Mesendoderm (in vitro differentiated cells): ENCODE results near the gene USP13.

ENCODE experiments used
- DNase-seq: peaks from one replicate; pipeline ENCODE4 v3.0.0; 2013
- H2AK5ac ChIP-seq: 2 replicates; pipeline ENCODE4 v1.6.1; 2013; ENCODE audit warnings: low read length, inconsistent platforms
- H2BK120ac ChIP-seq: 2 replicates; pipeline ENCODE4 v1.6.1; 2013; ENCODE audit warnings: low read depth, mild to moderate bottlenecking, low read length, moderate library complexity, mixed read lengths
- H2BK15ac ChIP-seq: replicated peaks from 2 replicates; pipeline ENCODE4 v1.6.1; 2013; ENCODE audit warnings: low read depth, mild to moderate bottlenecking, moderate library complexity
- H2BK5ac ChIP-seq: 2 replicates; pipeline ENCODE4 v1.6.1; 2013; ENCODE audit warnings: low read length, inconsistent platforms
- H3K18ac ChIP-seq: 2 replicates; pipeline ENCODE4 v1.6.1; 2013; ENCODE audit warnings: mild to moderate bottlenecking, low read length, mixed read lengths
- H3K23ac ChIP-seq: one replicate; pipeline ENCODE4 v1.6.1; 2013; ENCODE audit warnings: low read length
- H3K27ac ChIP-seq: 2 replicates; pipeline ENCODE4 v1.5.1; 2013; ENCODE audit warnings: low read depth, mild to moderate bottlenecking, inconsistent platforms, low read length, moderate library complexity
- H3K27me3 ChIP-seq: 2 replicates; pipeline ENCODE4 v1.6.1; 2013; ENCODE audit warnings: low read length, control low read depth, mild to moderate bottlenecking, inconsistent platforms; ENCODE audit not compliant: insufficient read depth, poor library complexity
- H3K36me3 ChIP-seq: 2 replicates; pipeline ENCODE4 v1.6.1; 2013; ENCODE audit warnings: low read length, inconsistent platforms; ENCODE audit not compliant: control insufficient read depth, insufficient read depth
- H3K4ac ChIP-seq: one replicate; pipeline ENCODE4 v1.6.1; 2013; ENCODE audit warnings: low read depth, mild to moderate bottlenecking, low read length, moderate library complexity
- H3K4me1 ChIP-seq: 2 replicates; pipeline ENCODE4 v1.6.1; 2013; ENCODE audit warnings: low read depth, low read length, inconsistent platforms; ENCODE audit not compliant: control insufficient read depth
- H3K4me2 ChIP-seq: 2 replicates; pipeline ENCODE4 v1.6.1; 2013; ENCODE audit warnings: low read length
- H3K4me3 ChIP-seq: 2 replicates; pipeline ENCODE4 v1.5.1; 2013; ENCODE audit warnings: mild to moderate bottlenecking, low read length
- H3K56ac ChIP-seq: one replicate; pipeline ENCODE4 v1.6.1; 2013; ENCODE audit warnings: low read length
- H3K79me1 ChIP-seq: 2 replicates; pipeline ENCODE4 v1.6.1; 2013; ENCODE audit warnings: low read length, inconsistent platforms
- H3K79me2 ChIP-seq: 2 replicates; pipeline ENCODE4 v1.6.1; 2013; ENCODE audit warnings: mild to moderate bottlenecking, low read length; ENCODE audit not compliant: control insufficient read depth, insufficient read depth
- H3K9ac ChIP-seq: 2 replicates; pipeline ENCODE4 v1.6.1; 2013; ENCODE audit warnings: low read length, inconsistent platforms
- H4K5ac ChIP-seq: one replicate; pipeline ENCODE4 v1.6.1; 2013; ENCODE audit warnings: low read length
- H4K8ac ChIP-seq: one replicate; pipeline ENCODE4 v1.6.1; 2013; ENCODE audit warnings: low read depth, mild to moderate bottlenecking, control low read depth, low read length, moderate library complexity
- WGBS: extraction: QIAGEN DNeasy Blood & Tissue Kit; methylation state at CpG from one replicate; pipeline ENCODE4 v1.1.7; 2013; ENCODE audit warnings: low lambda C conversion rate, missing lambda C conversion rate; ENCODE audit not compliant: insufficient coverage; ENCODE audit errors: extremely low coverage; 5-methylcytosine and 5-hydroxymethylcytosine counted together

USP13 gene

GRCh38 chr3:179809639-179810038, 156.8 kb downstream of the USP13 start:
- no peak overlapping the region for H3K56ac ChIP-seq
- H4K5ac ChIP-seq = no peak overlapping the region
- H3K27ac ChIP-seq = no peak overlapping the region
- no peak overlapping the region for H2BK15ac ChIP-seq
- H3K4me3 ChIP-seq = no peak overlapping the region
- no peak overlapping the region for H3K4ac ChIP-seq
- no peaks in the 10 kb centered on the region for H3K27me3 ChIP-seq
- no peak overlapping the region for H3K4me2 ChIP-seq
- H3K79me1 ChIP-seq = no peaks in the 10 kb centered on the region
- H3K79me2 ChIP-seq = no peaks in the 10 kb centered on the region
- H3K36me3 ChIP-seq = no peaks in the 10 kb centered on the region
- H2BK120ac ChIP-seq = no peak overlapping the region
- H3K23ac ChIP-seq = no peak overlapping the region
- no peak overlapping the region for H4K8ac ChIP-seq
- no peak overlapping the region for H2AK5ac ChIP-seq
- H3K4me1 ChIP-seq = no peaks in the 10 kb centered on the region
- no peak overlapping the region for H3K18ac ChIP-seq
- no peak overlapping the region for H2BK5ac ChIP-seq
- no peak for DNase-seq
- H3K9ac ChIP-seq = no peak overlapping the region

DNA sequence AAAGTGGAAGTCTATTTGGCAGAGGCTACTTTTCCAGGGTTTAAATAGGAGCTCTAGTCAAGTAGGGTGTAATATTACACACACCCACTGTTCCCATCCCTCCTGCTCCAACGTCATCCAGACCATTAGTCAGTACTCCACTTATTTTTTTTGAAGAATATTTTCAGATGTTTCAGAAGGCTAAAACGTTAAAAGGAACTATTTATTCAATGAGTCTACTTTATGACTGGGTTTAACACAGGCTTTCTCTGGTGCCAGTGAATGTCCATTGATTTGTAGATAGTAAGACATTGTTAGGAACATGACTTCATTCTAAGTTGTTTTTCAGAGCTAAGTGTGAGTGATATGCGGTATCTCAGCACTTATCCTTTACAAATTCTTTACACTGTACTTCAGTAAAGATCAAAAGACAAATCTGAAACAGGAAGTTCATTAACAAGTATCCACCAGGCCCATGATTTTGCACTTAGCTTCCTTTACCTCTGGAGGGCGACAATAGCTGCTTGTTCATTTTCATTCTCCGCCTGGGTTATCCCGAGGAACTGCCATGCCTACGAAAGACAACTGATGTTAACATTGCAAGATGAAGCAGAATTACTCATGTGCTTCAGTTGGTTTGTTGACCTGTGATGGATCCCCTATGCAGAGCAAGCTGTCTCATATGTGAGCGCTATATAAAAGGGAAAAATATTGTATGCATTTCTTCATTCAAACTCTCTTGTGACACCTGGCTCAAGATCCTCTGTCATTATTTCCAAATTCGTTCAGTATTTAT, 158.7 kb downstream of the USP13 start:
- WGBS = no CpG with 5 or more reads among the region's 9 CpGs
- Histone ChIP-seq H2BK15ac (no peak overlapping the region), H4K5ac (no peak overlapping the region), H3K4ac (no peak overlapping the region), H3K36me3 (no peaks in the 10 kb centered on the region), H2BK5ac (no peak overlapping the region), H3K27me3 (no peaks in the 10 kb centered on the region), H3K79me2 (no peaks in the 10 kb centered on the region), H3K4me1 (no peaks in the 10 kb centered on the region), H3K79me1 (no peaks in the 10 kb centered on the region), H2AK5ac (no peak overlapping the region), H3K9ac (no peak overlapping the region), H3K18ac (no peak overlapping the region), H3K4me2 (no peak overlapping the region), H4K8ac (no peak overlapping the region), H2BK120ac (no peak overlapping the region), H3K4me3 (no peak overlapping the region), H3K23ac (no peak overlapping the region), H3K56ac (no peak overlapping the region), H3K27ac (no peak overlapping the region)
- DNase-seq = peak; percentile 80

- H2BK15ac ChIP-seq = no peak overlapping the region
- no peak overlapping the region for H4K8ac ChIP-seq
- H2BK120ac ChIP-seq = no peak overlapping the region
- no peak overlapping the region for H3K56ac ChIP-seq
- no peaks in the 10 kb centered on the region for H3K79me2 ChIP-seq
- no peak for DNase-seq
- no peak overlapping the region for H3K23ac ChIP-seq
- no peaks in the 10 kb centered on the region for H3K4me1 ChIP-seq
- no peak overlapping the region for H3K4me2 ChIP-seq
- no peak overlapping the region for H2BK5ac ChIP-seq
- H3K27ac ChIP-seq = no peak overlapping the region
- H3K4ac ChIP-seq = no peak overlapping the region
- WGBS = no CpG with 5 or more reads among the region's 3 CpGs
- no peaks in the 10 kb centered on the region for H3K27me3 ChIP-seq
- no peak overlapping the region for H3K9ac ChIP-seq
- H3K18ac ChIP-seq = no peak overlapping the region
- no peak overlapping the region for H4K5ac ChIP-seq
- H3K79me1 ChIP-seq = no peaks in the 10 kb centered on the region
- no peaks in the 10 kb centered on the region for H3K36me3 ChIP-seq
- H2AK5ac ChIP-seq = no peak overlapping the region
- H3K4me3 ChIP-seq = no peak overlapping the region
Measured at GRCh38 chr3:179812096-179812382, 159.2 kb downstream of the USP13 start.

GRCh38 chr3:179819379-179819778, 166.5 kb downstream of the USP13 start:
- Histone ChIP-seq H4K5ac (no peak overlapping the region), H3K4me1 (no peaks in the 10 kb centered on the region), H3K79me1 (no peaks in the 10 kb centered on the region), H3K36me3 (no peaks in the 10 kb centered on the region), H2AK5ac (no peak overlapping the region), H3K4me2 (no peak overlapping the region), H2BK120ac (no peak overlapping the region), H4K8ac (no peak overlapping the region), H2BK15ac (no peak overlapping the region), H3K9ac (no peak overlapping the region), H3K23ac (no peak overlapping the region), H3K4me3 (no peak overlapping the region), H3K18ac (no peak overlapping the region), H3K27me3 (no peaks in the 10 kb centered on the region), H3K56ac (no peak overlapping the region), H2BK5ac (no peak overlapping the region), H3K27ac (no peak overlapping the region), H3K79me2 (no peaks in the 10 kb centered on the region), H3K4ac (no peak overlapping the region)
- DNase-seq = no peak
- WGBS = no CpG with 5 or more reads among the region's 3 CpGs

DNA sequence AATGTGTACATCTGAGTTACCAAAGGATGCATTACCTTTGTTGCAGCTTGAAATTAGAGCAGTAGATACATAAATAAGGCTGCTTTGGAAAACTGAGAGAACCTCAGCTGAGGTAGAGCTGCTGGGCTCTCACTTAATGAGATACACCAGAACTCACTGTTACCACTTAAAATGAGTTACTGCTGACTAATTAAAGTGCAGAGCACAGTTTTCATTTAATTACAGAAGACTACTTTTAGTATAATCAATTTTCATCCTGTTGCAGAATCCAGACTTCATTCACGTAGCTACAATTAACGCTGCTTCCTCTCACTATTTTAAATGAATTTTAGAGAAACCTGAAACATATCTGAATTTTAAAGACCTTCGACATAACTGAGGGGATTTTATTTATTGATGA, 169.5 kb downstream of the USP13 start:
- no peak overlapping the region for H3K9ac ChIP-seq
- H3K4me1 ChIP-seq = no peaks in the 10 kb centered on the region
- H3K4me3 ChIP-seq = no peak overlapping the region
- H2BK15ac ChIP-seq = no peak overlapping the region
- no peak overlapping the region for H3K4me2 ChIP-seq
- no peaks in the 10 kb centered on the region for H3K27me3 ChIP-seq
- H2AK5ac ChIP-seq = no peak overlapping the region
- H3K79me1 ChIP-seq = no peaks in the 10 kb centered on the region
- no peak overlapping the region for H4K5ac ChIP-seq
- no peak for DNase-seq
- no peak overlapping the region for H2BK5ac ChIP-seq
- H3K18ac ChIP-seq = no peak overlapping the region
- H3K4ac ChIP-seq = no peak overlapping the region
- H3K56ac ChIP-seq = no peak overlapping the region
- WGBS = no CpG with 5 or more reads among the region's 3 CpGs
- H3K23ac ChIP-seq = no peak overlapping the region
- H4K8ac ChIP-seq = no peak overlapping the region
- no peaks in the 10 kb centered on the region for H3K79me2 ChIP-seq
- no peak overlapping the region for H3K27ac ChIP-seq
- H2BK120ac ChIP-seq = no peak overlapping the region
- no peaks in the 10 kb centered on the region for H3K36me3 ChIP-seq

DNA sequence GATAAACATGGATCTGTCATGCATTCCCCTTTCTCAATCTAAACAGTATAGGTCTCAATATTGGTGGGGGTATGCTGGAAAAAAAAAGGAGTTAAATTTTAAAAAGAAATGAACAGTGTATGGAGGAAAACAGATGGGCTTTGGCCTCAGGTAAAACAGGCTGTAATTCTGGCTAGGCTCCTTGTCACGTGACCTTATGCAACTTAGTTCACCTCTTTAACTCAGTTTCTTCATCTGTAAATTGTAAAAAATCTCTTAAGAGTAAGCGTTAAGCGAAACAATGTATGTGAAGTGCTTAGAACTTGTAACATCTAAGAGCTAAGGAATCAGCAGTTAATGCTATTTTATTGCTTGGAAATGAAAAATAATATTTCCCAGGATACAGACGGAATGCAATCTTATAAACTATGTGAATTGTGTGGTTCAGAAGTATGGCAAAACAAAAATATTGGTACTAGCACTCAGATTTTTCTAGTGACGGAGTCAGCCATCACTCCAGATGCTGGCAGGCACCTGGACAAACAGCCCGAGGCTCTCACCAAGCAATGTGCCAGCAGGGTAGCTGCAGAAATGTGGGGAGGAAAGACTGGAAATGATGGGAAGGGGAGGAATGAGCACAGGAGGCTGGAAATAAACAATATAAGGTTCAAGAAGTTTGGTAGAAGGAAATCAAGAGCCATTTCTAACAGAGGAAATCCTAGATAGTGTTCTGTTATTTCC, 172.8 kb downstream of the USP13 start:
- Histone ChIP-seq H2AK5ac (no peak overlapping the region), H3K4me3 (no peak overlapping the region), H3K27ac (no peak overlapping the region), H3K4me1 (no peaks in the 10 kb centered on the region), H3K79me2 (no peaks in the 10 kb centered on the region), H2BK5ac (no peak overlapping the region), H3K4me2 (no peak overlapping the region), H3K56ac (no peak overlapping the region), H4K5ac (no peak overlapping the region), H3K4ac (no peak overlapping the region), H3K36me3 (no peaks in the 10 kb centered on the region), H2BK15ac (no peak overlapping the region), H2BK120ac (no peak overlapping the region), H3K9ac (no peak overlapping the region), H4K8ac (no peak overlapping the region), H3K18ac (no peak overlapping the region), H3K79me1 (no peaks in the 10 kb centered on the region), H3K27me3 (no peaks in the 10 kb centered on the region), H3K23ac (no peak overlapping the region)
- peak; percentile 26 for DNase-seq
- no CpG with 5 or more reads among the region's 6 CpGs for WGBS
